Measurements from ENCODE around the gene HS1BP3.

The HS1BP3 gene

DNA sequence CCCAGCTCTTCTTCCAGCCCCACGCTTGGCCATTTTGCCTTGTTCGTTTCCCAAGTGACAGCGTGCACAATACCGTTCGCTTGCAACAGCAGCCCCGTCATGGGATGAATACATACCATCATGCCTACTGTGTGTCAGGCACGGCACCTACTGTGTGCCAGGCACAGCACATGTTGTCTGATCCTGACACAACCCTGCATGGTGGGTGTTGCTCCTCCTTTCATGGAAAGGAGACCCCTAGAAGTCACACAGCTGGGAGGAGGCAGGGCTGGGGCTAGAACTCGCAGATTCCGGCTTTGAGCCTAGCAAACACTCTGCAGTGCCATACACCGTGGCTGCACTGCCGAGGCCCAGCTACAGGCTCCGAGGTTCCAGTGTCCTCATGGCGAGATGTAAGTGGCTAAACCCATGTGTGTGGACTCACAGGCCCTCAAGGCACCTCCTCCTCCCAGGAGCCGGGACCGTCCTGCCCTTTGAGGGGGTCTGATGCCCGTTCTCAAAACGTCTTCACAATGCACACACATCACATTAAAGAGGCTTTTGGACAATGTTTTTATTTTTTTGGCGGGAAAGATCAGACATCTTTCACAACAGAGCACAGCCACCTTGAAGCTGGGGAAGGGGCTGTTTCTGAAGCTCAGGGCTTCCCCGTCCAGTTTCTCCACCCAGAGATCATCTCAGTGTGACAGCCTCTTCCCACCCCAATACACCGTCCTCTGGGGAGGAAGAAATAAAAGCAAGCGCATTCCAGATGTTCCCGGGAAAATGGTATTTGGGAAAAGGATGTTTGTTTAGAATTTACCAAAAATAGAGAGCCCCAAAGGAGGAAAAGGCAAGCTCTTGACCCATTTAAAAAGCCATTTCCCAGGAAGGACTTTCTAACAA, 64.9 kb downstream of the HS1BP3 start:
- DNase-seq (ENCODE audit: low read depth, low spot score), result no peak

DNA sequence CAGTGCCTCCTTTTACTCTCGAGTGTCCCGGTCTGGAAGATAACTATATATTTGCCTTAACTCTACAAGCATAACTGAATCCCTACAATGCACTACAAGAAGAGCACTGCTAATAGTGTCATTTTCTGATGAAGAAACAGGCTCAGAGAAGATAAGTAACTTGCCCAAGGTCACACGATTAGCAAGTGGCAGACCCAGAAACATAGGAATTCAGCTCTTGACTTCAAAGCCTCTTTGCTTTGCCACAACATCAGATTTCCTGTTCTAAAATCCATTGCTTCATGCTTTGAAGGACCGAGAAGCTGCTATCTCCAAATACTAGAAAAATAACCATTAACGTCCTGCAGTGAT, 65.6 kb downstream of the HS1BP3 start:
- no peak for DNase-seq (ENCODE audit: low read depth, low spot score)

DNA sequence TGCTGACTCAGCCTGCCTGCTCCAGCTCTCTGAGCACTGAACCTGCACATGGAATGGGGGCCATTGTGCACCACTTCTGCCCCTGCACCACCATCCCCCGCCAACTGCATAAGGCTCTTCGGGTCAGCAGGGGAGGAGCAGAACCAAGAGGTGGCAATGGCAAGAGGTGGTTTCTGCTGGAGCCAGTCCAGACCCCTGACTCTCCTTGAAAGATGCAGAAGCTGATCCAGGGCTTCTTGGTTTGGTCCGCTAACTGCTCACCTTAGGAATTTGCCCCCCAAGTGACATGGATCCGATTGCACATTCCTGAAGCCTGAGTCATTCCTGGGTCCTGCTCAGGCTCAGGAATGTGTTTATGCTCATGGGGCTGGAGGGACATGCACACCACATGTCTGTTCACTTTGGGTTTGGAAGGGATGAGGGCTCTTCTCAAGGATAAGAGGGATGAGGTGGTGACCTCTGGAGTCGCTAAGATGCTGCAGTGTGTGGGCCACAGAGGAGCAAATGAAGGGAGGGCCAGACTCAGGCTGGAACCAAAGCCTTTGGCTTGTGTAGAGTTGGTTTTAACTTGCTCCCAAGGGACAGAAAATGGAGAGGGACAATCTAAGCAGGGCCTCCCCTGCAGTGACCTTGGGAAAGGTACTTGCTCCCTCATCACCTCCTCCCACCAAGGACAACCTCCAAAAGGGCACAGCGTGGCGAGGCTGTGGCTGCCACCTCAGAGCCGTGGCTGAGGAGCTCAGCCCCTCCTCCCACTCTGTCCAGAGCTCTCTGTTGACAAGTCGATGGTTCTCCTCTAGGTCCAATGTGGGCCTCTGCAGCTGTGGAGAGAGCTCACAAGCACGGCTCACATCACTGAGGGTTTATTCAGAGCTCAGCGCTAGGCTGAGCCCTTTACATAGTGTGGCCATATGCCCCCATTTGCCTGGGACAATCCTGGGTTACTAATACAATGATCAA, 66.2 kb downstream of the HS1BP3 start:
- peak; percentile 98 for DNase-seq (ENCODE audit: low read depth, low spot score)

- DNase-seq (ENCODE audit: low read depth, low spot score), result no peak
Measured at GRCh38 chr2:20584045-20584398, 66.9 kb downstream of the HS1BP3 start.

DNA sequence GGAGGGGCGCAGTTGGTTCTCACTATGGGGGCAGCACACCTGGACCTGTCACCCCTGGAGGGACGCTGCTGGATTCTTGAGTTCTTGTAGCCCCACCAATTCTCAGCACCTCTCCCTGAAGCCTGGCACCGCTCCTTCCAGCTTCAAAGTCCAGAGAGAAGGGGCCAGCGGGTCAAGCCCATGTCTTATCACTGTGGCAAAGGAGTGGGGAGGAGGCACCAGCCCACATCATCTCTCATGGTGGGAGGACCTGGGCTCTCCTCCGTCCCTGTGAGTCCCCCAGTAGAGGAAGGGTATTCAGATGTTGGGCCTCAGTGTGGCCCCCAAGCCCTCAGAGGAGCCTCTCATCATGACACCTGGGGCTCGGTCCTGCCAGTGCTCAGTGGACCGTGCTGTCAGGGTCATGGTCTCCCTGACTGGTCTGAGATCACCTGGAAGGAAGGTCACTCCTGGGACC, 67.4 kb downstream of the HS1BP3 start:
- DNase-seq (ENCODE audit: low read depth, low spot score), result no peak

DNA sequence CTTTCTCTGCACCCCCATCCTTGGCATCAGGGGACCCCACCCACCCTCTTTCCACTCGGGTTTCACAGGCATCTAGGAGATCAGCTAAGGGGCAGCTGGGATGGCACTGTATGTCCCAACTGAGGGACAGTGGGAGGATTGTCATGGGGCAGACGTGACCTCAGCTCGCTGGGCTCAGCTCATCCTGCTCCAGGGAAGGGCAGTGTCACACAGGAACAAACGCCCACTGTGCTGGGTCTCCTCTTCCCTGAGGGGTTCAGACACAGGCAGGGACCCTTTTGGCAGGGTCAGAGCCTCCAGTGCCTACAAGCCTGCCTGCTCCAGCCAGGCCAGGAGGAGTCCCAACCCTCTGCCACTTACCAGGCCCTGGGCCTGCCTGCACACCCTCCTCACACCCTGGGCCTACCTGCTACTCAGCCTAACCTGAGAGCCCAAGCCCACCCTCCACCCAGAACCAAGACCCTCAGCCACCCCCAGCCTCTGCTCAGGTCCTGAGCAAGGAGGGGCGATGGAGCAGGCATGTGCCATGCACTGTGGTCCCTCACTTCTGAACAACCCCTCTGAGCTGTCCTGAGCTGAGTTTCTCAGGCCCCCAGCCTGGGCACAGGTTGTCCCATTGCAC, 68.2 kb downstream of the HS1BP3 start:
- DNase-seq (ENCODE audit: low read depth, low spot score), result no peak

GRCh38 chr2:20580690-20581437, 70.0 kb downstream of the HS1BP3 start:
- no peak for DNase-seq (ENCODE audit: low read depth, low spot score)

DNA sequence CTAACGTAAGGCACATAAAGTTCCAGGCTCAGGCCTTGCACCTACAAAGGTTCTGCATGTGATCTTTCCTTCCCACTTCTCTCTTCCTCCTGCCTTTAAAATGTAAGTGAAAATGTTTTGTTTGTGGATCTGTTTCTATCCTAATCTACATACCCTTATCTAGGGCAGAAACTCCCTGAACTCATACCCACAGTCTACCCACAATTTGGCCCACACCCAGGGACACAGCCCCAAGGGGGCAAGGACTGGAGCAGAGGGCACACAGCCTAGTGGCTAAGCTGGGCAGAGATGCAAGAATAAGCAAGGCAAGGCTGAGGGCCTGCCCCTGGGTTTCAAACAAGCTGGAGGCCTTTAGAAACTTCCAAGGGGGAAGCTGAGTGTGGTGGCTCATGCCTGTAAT, 71.0 kb downstream of the HS1BP3 start:
- DNase-seq (ENCODE audit: low read depth, low spot score), result no peak

- peak; percentile 98 for DNase-seq (ENCODE audit: low read depth, low spot score)
Measured at GRCh38 chr2:20578895-20579825, 71.7 kb downstream of the HS1BP3 start.

- DNase-seq (ENCODE audit: low read depth, low spot score), result no peak
Measured at GRCh38 chr2:20578266-20578894, 72.5 kb downstream of the HS1BP3 start.

- peak; percentile 86 for DNase-seq (ENCODE audit: low read depth, low spot score)
Measured at GRCh38 chr2:20577495-20578235, 73.2 kb downstream of the HS1BP3 start.

DNA sequence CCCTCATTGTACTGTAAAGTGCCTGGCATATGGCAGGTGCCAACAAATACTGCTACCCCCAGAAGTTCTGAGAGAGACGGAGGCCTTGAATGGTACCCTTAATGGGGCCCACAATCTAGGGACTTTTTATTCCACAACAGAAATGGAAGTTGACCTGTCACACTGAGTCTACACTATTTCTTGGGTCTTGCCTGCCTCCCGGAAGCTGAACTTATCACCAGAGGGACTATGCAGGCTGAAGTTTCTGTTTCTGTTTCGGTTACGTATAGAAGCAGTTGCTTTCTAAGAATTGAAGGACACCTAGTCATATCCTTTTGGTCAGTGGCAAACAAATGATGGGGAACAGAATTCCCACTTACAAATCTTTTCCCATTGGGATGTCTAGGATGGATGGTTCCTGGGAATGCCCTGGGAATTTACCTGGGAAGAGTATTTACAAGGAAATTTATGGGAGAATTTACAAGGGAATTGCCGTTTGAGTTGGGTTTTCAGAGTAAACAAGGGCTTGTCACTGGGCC, 74.2 kb downstream of the HS1BP3 start:
- DNase-seq (ENCODE audit: low read depth, low spot score), result no peak

DNA sequence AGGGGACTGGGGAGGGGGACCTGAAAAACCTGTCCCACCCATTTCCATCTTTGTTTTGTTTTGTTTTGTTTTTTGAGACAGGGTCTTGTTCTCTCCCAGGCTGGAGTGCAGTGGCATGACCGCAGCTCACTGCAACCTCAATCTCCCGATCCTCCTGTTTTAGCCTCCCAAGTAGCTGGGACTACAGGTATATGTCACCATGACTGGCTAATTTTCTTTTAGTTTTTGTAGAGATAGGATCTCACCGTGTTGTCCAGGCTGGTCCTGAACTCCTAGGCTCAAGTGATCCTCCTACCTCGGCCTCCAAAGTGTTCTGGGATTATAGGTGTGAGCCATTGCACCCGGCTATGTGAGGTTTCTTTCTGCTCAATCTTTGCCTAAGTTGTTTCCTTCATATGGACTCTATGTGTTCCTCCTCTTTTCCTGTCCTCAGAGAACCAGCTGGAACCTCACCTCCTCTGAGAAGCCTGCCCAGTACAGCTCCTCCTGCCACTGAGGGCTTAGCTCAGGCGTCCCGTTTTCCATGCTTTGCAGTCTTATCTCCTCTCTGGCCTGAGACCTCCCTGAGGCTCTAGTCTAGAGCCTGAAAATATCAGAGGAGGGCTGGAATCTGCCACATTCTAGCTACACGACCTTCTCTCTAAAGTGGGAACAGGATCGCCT, 74.8 kb downstream of the HS1BP3 start:
- no peak for DNase-seq (ENCODE audit: low read depth, low spot score)

DNA sequence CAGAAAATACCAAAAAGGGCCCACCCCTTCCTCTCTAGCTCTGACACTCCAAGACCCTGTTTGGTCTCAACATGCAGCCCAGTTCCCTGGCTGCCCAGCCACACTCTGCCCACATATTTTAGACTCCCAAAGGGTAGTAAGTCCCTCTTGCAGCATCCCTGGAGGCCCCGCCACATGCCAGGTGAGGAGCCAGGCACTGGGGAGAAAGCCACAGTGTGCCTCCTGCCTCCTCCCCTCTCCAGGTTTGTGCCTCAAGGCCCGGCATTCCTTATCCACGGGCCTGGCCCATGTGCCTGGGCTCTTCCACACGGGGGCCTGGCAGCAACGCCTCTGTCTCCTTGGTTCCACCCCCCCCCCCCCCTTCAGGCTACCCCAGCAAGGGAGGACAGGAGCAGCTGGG, 75.5 kb downstream of the HS1BP3 start:
- DNase-seq (ENCODE audit: low read depth, low spot score), result peak; percentile 65

- no peak for DNase-seq (ENCODE audit: low read depth, low spot score)
Measured at GRCh38 chr2:20574930-20575329, 76.0 kb downstream of the HS1BP3 start.

DNA sequence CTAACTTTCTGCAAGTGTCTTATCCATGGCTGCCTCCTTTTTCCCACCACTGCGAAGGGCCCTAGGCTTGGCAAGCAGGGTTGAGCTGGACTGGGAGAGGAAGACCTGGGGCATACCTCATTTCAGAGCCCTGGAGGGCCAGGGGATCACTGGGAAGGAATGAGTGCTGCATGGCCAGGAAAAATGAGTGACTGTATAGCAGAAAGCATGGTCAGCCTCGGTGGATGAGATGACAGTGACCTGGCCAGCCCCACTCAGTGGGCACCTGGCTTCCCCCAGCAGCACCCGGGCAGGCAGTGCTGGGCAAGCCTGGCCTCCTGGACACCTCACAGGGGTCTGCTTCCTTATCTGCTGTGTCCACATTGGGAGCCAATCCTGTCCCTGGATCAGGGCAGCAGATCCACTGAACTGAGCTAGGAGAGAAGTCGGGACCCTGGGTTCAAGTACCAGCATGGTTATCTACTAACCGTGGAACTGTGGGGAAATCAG, 76.4 kb downstream of the HS1BP3 start:
- no peak for DNase-seq (ENCODE audit: low read depth, low spot score)

- DNase-seq (ENCODE audit: low read depth, low spot score), result no peak
Measured at GRCh38 chr2:20573620-20574422, 77.1 kb downstream of the HS1BP3 start.
